22Rv1 (cell line): ENCODE data around the gene ANKS1B.

Experiments used
- H3K27ac ChIP-seq: fragments of 450-650 bp; 2 replicates; pipeline ENCODE4 v1.5.1; 2017
- CTCF ChIP-seq: fragments of 450-650 bp; IDR thresholded peaks from 2 replicates; pipeline ENCODE4 v1.5.1; 2017; ENCODE audit warnings: mild to moderate bottlenecking
- ZFX ChIP-seq: fragments of 450-650 bp; IDR thresholded peaks from 2 replicates; pipeline ENCODE4 v1.6.1; 2017; ENCODE audit warnings: antibody characterized with exemption, borderline replicate concordance

Gene ANKS1B

GRCh38 chr12:99151744-99152143 lies 833.0 kb downstream of the ANKS1B start:
- TF ChIP-seq ZFX (no peak), CTCF (no peak)
- H3K27ac ChIP-seq: no peak overlapping the region

- H3K27ac ChIP-seq: no peak overlapping the region
- TF ChIP-seq ZFX (no peak), CTCF (no peak)
Observed at GRCh38 chr12:99147130-99147529, 837.6 kb downstream of the ANKS1B start.

- TF ChIP-seq ZFX: no peak
- TF ChIP-seq CTCF: no peak
- H3K27ac ChIP-seq: no peak overlapping the region
Observed at GRCh38 chr12:99146730-99147129, 838.0 kb downstream of the ANKS1B start.

- no peak for TF ChIP-seq CTCF
- no peak for TF ChIP-seq ZFX
- no peak overlapping the region for H3K27ac ChIP-seq
Observed at GRCh38 chr12:99146185-99146584, 838.6 kb downstream of the ANKS1B start.

- no peak for TF ChIP-seq ZFX
- no peak for TF ChIP-seq CTCF
- H3K27ac ChIP-seq: no peak overlapping the region
Observed at GRCh38 chr12:99142651-99143050, 842.1 kb downstream of the ANKS1B start.

- TF ChIP-seq CTCF (no peak), ZFX (no peak)
Observed at GRCh38 chr12:99140017-99140720, 844.6 kb downstream of the ANKS1B start.

GRCh38 chr12:99138393-99138792 lies 846.3 kb downstream of the ANKS1B start:
- TF ChIP-seq ZFX (no peak), CTCF (no peak)
- no peak overlapping the region for H3K27ac ChIP-seq

More at GRCh38 chr12:99140017-99140720, 844.6 kb downstream of the ANKS1B start:
- no peak overlapping the region for H3K27ac ChIP-seq
